DOHH2 (cell line): Measurements from ENCODE around the gene TRIM59.

ENCODE experiments used
- CTCF ChIP-seq: fragments of 200-600 bp; sonication (generic); IDR thresholded peaks from one replicate; pipeline ENCODE4 v1.5.1; 2014; ENCODE audit warnings: antibody characterized with exemption, mild to moderate bottlenecking, low read depth, low read length; ENCODE audit not compliant: poor library complexity, severe bottlenecking
- EZH2phosphoT487 ChIP-seq: fragments of 200-600 bp; sonication (generic); IDR thresholded peaks from 2 replicates; pipeline ENCODE4 v1.6.1; 2017; ENCODE audit warnings: borderline replicate concordance, mild to moderate bottlenecking, antibody characterized with exemption, low read length, moderate library complexity, mixed read lengths

- TF ChIP-seq CTCF = no peak
- TF ChIP-seq EZH2phosphoT487 = no peak
These were observed 6.3 kb upstream of the TRIM59 start for GRCh38 chr3:160455846-160456245.
